Neuronal stem cell (in vitro differentiated cells): Measurements from ENCODE around the gene GLRX5.

ENCODE experiments used
- DNase-seq: peaks from one replicate; pipeline ENCODE4 v3.0.0-alpha.2; 2013; ENCODE audit warnings: low spot score
- H2AFZ ChIP-seq: one replicate; pipeline ENCODE4 v1.6.1; 2013; ENCODE audit warnings: mild to moderate bottlenecking, low read length, inconsistent platforms
- H2AK5ac ChIP-seq: 2 replicates; pipeline ENCODE4 v1.6.1; 2013; ENCODE audit warnings: low read depth, mild to moderate bottlenecking, inconsistent platforms, low read length, moderate library complexity, mixed read lengths
- H2BK120ac ChIP-seq: 2 replicates; pipeline ENCODE4 v1.6.1; 2013; ENCODE audit warnings: low read depth, mild to moderate bottlenecking, inconsistent platforms, low read length, moderate library complexity, mixed read lengths
- H2BK12ac ChIP-seq: one replicate; pipeline ENCODE4 v1.6.1; 2013; ENCODE audit warnings: low read length, inconsistent platforms
- H2BK15ac ChIP-seq: 2 replicates; pipeline ENCODE4 v1.6.1; 2013; ENCODE audit warnings: mild to moderate bottlenecking, low read length, inconsistent platforms, mixed read lengths
- H2BK5ac ChIP-seq: one replicate; pipeline ENCODE4 v1.6.1; 2013; ENCODE audit warnings: inconsistent platforms, mild to moderate bottlenecking, low read length, moderate library complexity
- H3K14ac ChIP-seq: one replicate; pipeline ENCODE4 v1.6.1; 2013; ENCODE audit warnings: low read length, inconsistent platforms
- H3K18ac ChIP-seq: 2 replicates; pipeline ENCODE4 v1.6.1; 2013; ENCODE audit warnings: low read length, inconsistent platforms
- H3K23ac ChIP-seq: 2 replicates; pipeline ENCODE4 v1.6.1; 2013; ENCODE audit warnings: low read depth, mild to moderate bottlenecking, mixed read lengths, low read length, inconsistent platforms; ENCODE audit not compliant: poor library complexity
- H3K27ac ChIP-seq: replicated peaks from 3 replicates; pipeline ENCODE4 v1.5.1; 2013; ENCODE audit warnings: low read length, inconsistent platforms
- H3K27me3 ChIP-seq, 3 experiments: 2 replicates each; pipeline ENCODE4 v1.6.1; 2013; ENCODE audit warnings: low read length in 3 of 3, mild to moderate bottlenecking in 2 of 3, inconsistent platforms in 1 of 3, low read depth in 1 of 3, mixed read lengths in 1 of 3, moderate library complexity in 1 of 3; ENCODE audit not compliant: control insufficient read depth in 3 of 3, insufficient read depth in 3 of 3
- H3K36me3 ChIP-seq, 2 donors: replicated peaks in 1 of 2; 2 replicates each; pipeline ENCODE4 v1.6.1; 2013; ENCODE audit warnings: low read length in 2 of 2; ENCODE audit not compliant: control insufficient read depth in 2 of 2, insufficient read depth in 2 of 2
- H3K4ac ChIP-seq: 2 replicates; pipeline ENCODE4 v1.6.1; 2013; ENCODE audit warnings: inconsistent platforms, mild to moderate bottlenecking, low read length, moderate library complexity
- H3K4me1 ChIP-seq, 2 donors: 1 replicate in 1 of 2; 2 replicates in 1 of 2; pipeline ENCODE4 v1.6.1; 2013; ENCODE audit warnings: low read length in 2 of 2, low read depth in 1 of 2; ENCODE audit not compliant: control insufficient read depth in 2 of 2, insufficient read depth in 1 of 2
- H3K4me2 ChIP-seq: one replicate; pipeline ENCODE4 v1.6.1; 2013; ENCODE audit warnings: mild to moderate bottlenecking, low read length, inconsistent platforms; ENCODE audit not compliant: insufficient read depth, poor library complexity, severe bottlenecking
- H3K4me3 ChIP-seq, 2 donors: 2 replicates each; pipeline ENCODE4 v1.5.1; 2013; ENCODE audit warnings: low read length in 2 of 2, mild to moderate bottlenecking in 2 of 2, inconsistent platforms in 1 of 2, moderate library complexity in 1 of 2
- H3K79me1 ChIP-seq: one replicate; pipeline ENCODE4 v1.6.1; 2013; ENCODE audit warnings: low read depth, mild to moderate bottlenecking, inconsistent platforms, low read length, moderate library complexity
- H3K9ac ChIP-seq: one replicate; pipeline ENCODE4 v1.6.1; 2013; ENCODE audit warnings: mild to moderate bottlenecking, low read depth, low read length, inconsistent platforms; ENCODE audit not compliant: poor library complexity
- H3K9me3 ChIP-seq, 2 donors: replicated peaks in 1 of 2; 2 replicates each; pipeline versions ENCODE3 to v1.6.1; 2013; ENCODE audit warnings: low read length in 2 of 2, mild to moderate bottlenecking in 2 of 2, inconsistent platforms in 1 of 2, low read depth in 1 of 2, mixed read lengths in 1 of 2, moderate library complexity in 1 of 2; ENCODE audit not compliant: control insufficient read depth in 2 of 2, insufficient read depth in 1 of 2
- H4K8ac ChIP-seq: one replicate; pipeline ENCODE4 v1.6.1; 2013; ENCODE audit warnings: low read depth, mild to moderate bottlenecking, inconsistent platforms, low read length, moderate library complexity
- H4K91ac ChIP-seq: one replicate; pipeline ENCODE4 v1.6.1; 2013; ENCODE audit warnings: low read length, low read depth, mild to moderate bottlenecking, inconsistent platforms; ENCODE audit not compliant: poor library complexity
- WGBS, 2 donors: extraction: QIAGEN DNeasy Blood & Tissue Kit; methylation state at CpG; one replicate each; pipeline ENCODE4 v1.1.7; 2013; ENCODE audit warnings: missing lambda C conversion rate in 2 of 2, mixed read lengths in 1 of 2; ENCODE audit not compliant: insufficient read length in 2 of 2, insufficient replicate concordance in 1 of 2; ENCODE audit errors: extremely low coverage in 2 of 2; 5-methylcytosine and 5-hydroxymethylcytosine counted together

Gene GLRX5

DNA sequence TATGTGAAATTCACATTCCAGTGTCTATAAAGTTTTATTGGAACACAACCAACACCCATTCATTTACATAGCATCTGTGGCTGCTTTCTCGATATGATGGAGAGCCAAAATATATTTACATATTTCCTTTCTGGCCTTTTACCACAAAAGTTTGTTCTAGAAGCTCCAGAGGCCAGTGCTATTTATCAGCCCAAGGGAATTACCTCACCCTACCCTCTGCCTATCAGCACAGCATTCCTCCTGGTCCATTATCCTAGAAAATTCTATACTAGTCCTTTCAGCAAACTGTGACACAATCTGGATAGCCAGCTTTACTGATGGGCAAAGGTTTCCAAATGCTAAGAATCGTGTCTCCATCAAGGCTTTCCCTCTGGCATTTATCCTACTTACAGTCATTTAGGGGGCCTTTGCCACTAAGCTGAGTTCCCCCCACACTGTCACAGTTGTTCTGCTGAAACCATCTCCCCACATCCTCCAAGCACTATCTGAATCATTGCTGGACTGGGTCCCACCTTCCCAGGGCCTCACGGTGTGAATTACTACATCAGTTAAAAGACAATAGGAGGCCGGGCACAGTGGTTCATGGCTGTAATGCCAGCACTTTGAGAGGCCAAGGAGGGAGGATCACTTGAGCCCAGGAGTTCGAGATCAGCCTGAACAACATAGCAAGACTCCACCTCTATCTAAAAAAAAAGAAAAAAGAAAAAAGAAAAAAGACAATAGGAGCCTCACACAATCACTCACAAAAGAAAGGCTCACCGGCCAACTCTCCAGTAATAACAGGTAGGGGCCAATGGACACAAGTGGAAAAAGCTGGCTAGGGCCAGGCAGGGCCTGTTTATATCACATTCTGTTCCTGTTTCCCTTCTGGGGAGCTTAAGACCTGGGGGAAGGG, 30.5 kb upstream of the GLRX5 start:
- H3K79me1 ChIP-seq, result no peaks in the 10 kb centered on the region
- no peaks in the 10 kb centered on the region for H3K9me3 ChIP-seq
- no peak overlapping the region for H2AFZ ChIP-seq
- H2BK15ac ChIP-seq, result no peak overlapping the region
- H3K4me1 ChIP-seq, result peaks cover 0 to 8% of the 10 kb centered on the region in 2 donors
- H3K14ac ChIP-seq, result no peak overlapping the region
- no peak overlapping the region for H2BK12ac ChIP-seq
- no peak overlapping the region for H3K23ac ChIP-seq
- no peak overlapping the region for H3K18ac ChIP-seq
- no peak overlapping the region for H3K27ac ChIP-seq
- H3K4me3 ChIP-seq, result no peak overlapping the region
- H2BK120ac ChIP-seq, result no peak overlapping the region
- no peaks in the 10 kb centered on the region for H3K36me3 ChIP-seq
- no peak overlapping the region for H4K8ac ChIP-seq
- H3K9ac ChIP-seq, result no peak overlapping the region
- H4K91ac ChIP-seq, result no peak overlapping the region
- no CpG with 5 or more reads among the region's 6 CpGs for WGBS, 2 donors
- H3K27me3 ChIP-seq, result peaks cover 0 to 40% (median 0%) of the 10 kb centered on the region in 3 experiments
- no peak for DNase-seq
- no peak overlapping the region for H2BK5ac ChIP-seq
- H2AK5ac ChIP-seq, result peak overlapping the region; percentile 58
- no peak overlapping the region for H3K4ac ChIP-seq
- H3K4me2 ChIP-seq, result no peak overlapping the region

DNA sequence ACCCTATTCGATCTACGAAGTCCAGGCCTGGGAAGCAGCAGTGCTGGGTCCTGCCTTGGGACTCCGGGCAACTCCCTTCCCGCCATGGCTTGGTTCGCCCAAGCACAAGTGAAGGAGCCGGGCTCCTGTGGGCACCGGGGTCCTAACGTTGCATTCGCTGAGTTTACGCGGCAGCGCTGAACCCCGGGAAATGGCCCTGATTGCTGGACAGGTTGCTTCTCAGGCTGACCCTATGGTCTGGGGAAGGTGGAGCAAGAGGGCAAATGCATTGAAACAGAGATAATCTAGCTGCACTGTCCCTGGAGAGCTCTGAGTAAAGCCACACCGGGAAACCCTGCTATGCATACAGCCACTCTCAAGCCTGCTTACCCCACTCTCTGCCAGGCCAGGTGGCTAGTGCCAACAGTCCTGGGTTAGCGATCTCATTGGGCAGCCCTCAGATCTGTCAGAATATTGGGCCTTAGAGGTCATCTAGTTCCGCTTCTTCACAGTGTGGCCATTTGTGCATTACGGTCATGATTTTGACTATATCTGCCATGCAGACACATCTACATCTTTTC, 29.7 kb upstream of the GLRX5 start:
- H2BK120ac ChIP-seq, result no peak overlapping the region
- no peak overlapping the region for H3K18ac ChIP-seq
- no peaks in the 10 kb centered on the region for H3K79me1 ChIP-seq
- H3K9me3 ChIP-seq, result no peaks in the 10 kb centered on the region
- no peaks in the 10 kb centered on the region for H3K36me3 ChIP-seq
- no peak for DNase-seq
- H3K27me3 ChIP-seq, result peaks cover 0 to 45% (median 0%) of the 10 kb centered on the region in 3 experiments
- peaks cover 0 to 8% of the 10 kb centered on the region in 2 donors for H3K4me1 ChIP-seq
- no CpG with 5 or more reads among the region's 17 CpGs for WGBS, 2 donors
- H3K14ac ChIP-seq, result no peak overlapping the region
- H2BK15ac ChIP-seq, result no peak overlapping the region
- no peak overlapping the region for H2BK5ac ChIP-seq
- no peak overlapping the region for H3K9ac ChIP-seq
- H3K4ac ChIP-seq, result no peak overlapping the region
- no peak overlapping the region for H2AFZ ChIP-seq
- H4K91ac ChIP-seq, result no peak overlapping the region
- H2AK5ac ChIP-seq, result peak overlapping the region; percentile 58
- H3K27ac ChIP-seq, result no peak overlapping the region
- no peak overlapping the region for H3K4me3 ChIP-seq
- H4K8ac ChIP-seq, result no peak overlapping the region
- no peak overlapping the region for H3K4me2 ChIP-seq
- H2BK12ac ChIP-seq, result no peak overlapping the region
- H3K23ac ChIP-seq, result no peak overlapping the region

DNA sequence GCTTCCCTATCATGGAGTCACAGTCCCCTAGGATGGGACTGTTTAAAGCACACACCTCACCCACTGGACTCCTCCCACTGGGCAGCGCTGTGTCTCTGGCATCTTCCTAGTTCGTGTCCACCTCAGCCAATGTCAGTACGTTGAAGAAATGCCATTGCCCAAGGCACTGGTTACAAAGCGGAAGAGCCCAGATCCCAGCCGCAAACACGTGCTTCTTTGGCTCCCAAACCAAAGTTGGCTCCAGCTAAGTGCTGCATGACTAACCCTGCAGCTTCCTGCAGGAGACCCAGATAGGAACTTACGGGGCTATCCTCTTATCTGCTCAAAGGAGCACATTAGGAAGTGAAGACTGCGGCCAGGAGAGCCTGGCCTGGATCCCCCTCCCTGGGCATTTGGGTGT, 27.7 kb upstream of the GLRX5 start:
- H2BK15ac ChIP-seq, result no peak overlapping the region
- no peak overlapping the region for H3K14ac ChIP-seq
- no peaks in the 10 kb centered on the region for H3K36me3 ChIP-seq
- H2BK12ac ChIP-seq, result no peak overlapping the region
- H3K79me1 ChIP-seq, result no peaks in the 10 kb centered on the region
- H4K8ac ChIP-seq, result no peak overlapping the region
- no peak overlapping the region for H3K4me2 ChIP-seq
- no peak overlapping the region for H3K4me3 ChIP-seq
- no peak overlapping the region for H3K9ac ChIP-seq
- no peak overlapping the region for H3K18ac ChIP-seq
- no peak for DNase-seq
- no peak overlapping the region for H2BK120ac ChIP-seq
- no peaks in the 10 kb centered on the region for H3K4me1 ChIP-seq
- no peak overlapping the region for H3K23ac ChIP-seq
- H2BK5ac ChIP-seq, result no peak overlapping the region
- peaks cover 0 to 36% (median 0%) of the 10 kb centered on the region in 3 experiments for H3K27me3 ChIP-seq
- no peaks in the 10 kb centered on the region for H3K9me3 ChIP-seq
- no peak overlapping the region for H2AFZ ChIP-seq
- no CpG with 5 or more reads among the region's 8 CpGs for WGBS, 2 donors
- no peak overlapping the region for H3K27ac ChIP-seq
- no peak overlapping the region for H3K4ac ChIP-seq
- no peak overlapping the region for H2AK5ac ChIP-seq
- no peak overlapping the region for H4K91ac ChIP-seq

DNA sequence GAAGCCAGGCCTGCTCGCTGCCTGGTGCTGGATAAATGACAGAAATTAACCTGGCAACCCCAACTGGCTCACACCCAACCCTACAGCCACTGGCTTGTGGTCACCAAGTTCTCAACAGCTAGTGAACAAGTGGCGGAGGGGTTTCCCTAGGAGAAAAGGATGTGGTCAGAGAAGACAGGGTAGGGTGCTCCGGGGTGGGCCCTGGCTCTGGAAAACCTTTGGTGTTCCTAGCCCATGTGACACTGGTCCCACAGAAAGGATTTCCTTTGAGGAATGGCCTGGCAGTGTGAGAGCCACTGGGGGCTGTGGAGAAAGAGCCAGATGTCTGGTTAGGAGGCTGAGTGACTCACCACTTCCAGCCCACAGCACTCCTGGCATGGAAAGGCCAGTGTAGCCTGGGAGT, 27.1 kb upstream of the GLRX5 start:
- Histone ChIP-seq H3K27me3 (peaks cover 0 to 33% (median 0%) of the 10 kb centered on the region in 3 experiments), H2BK12ac (no peak overlapping the region), H3K9me3 (no peaks in the 10 kb centered on the region), H2BK120ac (no peak overlapping the region), H3K36me3 (no peaks in the 10 kb centered on the region), H3K9ac (no peak overlapping the region), H4K8ac (no peak overlapping the region), H4K91ac (no peak overlapping the region), H3K4me1 (no peaks in the 10 kb centered on the region), H3K4me2 (no peak overlapping the region), H3K79me1 (no peaks in the 10 kb centered on the region), H3K4ac (no peak overlapping the region), H3K4me3 (no peak overlapping the region), H2BK15ac (no peak overlapping the region), H3K23ac (no peak overlapping the region), H3K18ac (no peak overlapping the region), H2AFZ (no peak overlapping the region), H3K27ac (no peak overlapping the region), H2BK5ac (no peak overlapping the region), H2AK5ac (no peak overlapping the region), H3K14ac (no peak overlapping the region)
- WGBS, 2 donors, result no CpG with 5 or more reads among the region's 3 CpGs
- DNase-seq, result no peak
